EH (cell line): ENCODE data around the gene SLC25A6.
A peak's percentile ranks its signal among the peaks of the same experiment; 100 is the strongest.
"Not testable (repeated sequence)": the region's sequence is repeated elsewhere in the genome, so short reads cannot be mapped to it uniquely, and the experiment has no call there.

Experiments used
- DNase-seq: peaks from one replicate; pipeline ENCODE4 v3.0.0-alpha.2; 2015; ENCODE audit warnings: low read depth

Gene SLC25A6

GRCh38 chrX:1412551-1413161, 20.7 kb upstream of the SLC25A6 start:
- DNase-seq = no peak

- DNase-seq = no peak
Observed at GRCh38 chrX:1411326-1411725, 19.4 kb upstream of the SLC25A6 start.

GRCh38 chrX:1407035-1407434, 15.1 kb upstream of the SLC25A6 start:
- DNase-seq = no peak

- not testable (repeated sequence) for DNase-seq
Observed at GRCh38 chrX:1405769-1406168, 13.9 kb upstream of the SLC25A6 start.

GRCh38 chrX:1403867-1404266, 12.0 kb upstream of the SLC25A6 start:
- not testable (repeated sequence) for DNase-seq

- DNase-seq = no peak
Observed at GRCh38 chrX:1403228-1403627, 11.3 kb upstream of the SLC25A6 start.

- no peak for DNase-seq
Observed at GRCh38 chrX:1401611-1402430, 9.9 kb upstream of the SLC25A6 start.

GRCh38 chrX:1400742-1401471, 9.0 kb upstream of the SLC25A6 start:
- DNase-seq = no peak

- no peak for DNase-seq
Observed at GRCh38 chrX:1400049-1400448, 8.1 kb upstream of the SLC25A6 start.

- DNase-seq = no peak
Observed at GRCh38 chrX:1398431-1399340, 6.8 kb upstream of the SLC25A6 start.

GRCh38 chrX:1397441-1398270, 5.7 kb upstream of the SLC25A6 start:
- no peak for DNase-seq

- DNase-seq = no peak
Observed at GRCh38 chrX:1397001-1397400, 5.1 kb upstream of the SLC25A6 start.

GRCh38 chrX:1395646-1396216, 3.8 kb upstream of the SLC25A6 start:
- DNase-seq = no peak

GRCh38 chrX:1394731-1395501, 3.0 kb upstream of the SLC25A6 start:
- DNase-seq = no peak

- no peak for DNase-seq
Observed at GRCh38 chrX:1393871-1394615, 2.1 kb upstream of the SLC25A6 start.

- peak; percentile 77 for DNase-seq
Observed at GRCh38 chrX:1392376-1393068, 609 bp upstream of the SLC25A6 start.

- no peak for DNase-seq
Observed at GRCh38 chrX:1391370-1391706, 575 bp downstream of the SLC25A6 start.

- DNase-seq = no peak
Observed at GRCh38 chrX:1390621-1391369, 1.1 kb downstream of the SLC25A6 start.
